ENCODE data around the gene GAD1. TPM values are rescaled to one million over a fixed set of nuclear protein-coding genes. Genes with fewer than 3 reads are reported as not detected.

Gene GAD1
- total and polyA plus RNA-seq, 4 donors, result 17.2 to 80.7 (median 67.9) TPM

DNA sequence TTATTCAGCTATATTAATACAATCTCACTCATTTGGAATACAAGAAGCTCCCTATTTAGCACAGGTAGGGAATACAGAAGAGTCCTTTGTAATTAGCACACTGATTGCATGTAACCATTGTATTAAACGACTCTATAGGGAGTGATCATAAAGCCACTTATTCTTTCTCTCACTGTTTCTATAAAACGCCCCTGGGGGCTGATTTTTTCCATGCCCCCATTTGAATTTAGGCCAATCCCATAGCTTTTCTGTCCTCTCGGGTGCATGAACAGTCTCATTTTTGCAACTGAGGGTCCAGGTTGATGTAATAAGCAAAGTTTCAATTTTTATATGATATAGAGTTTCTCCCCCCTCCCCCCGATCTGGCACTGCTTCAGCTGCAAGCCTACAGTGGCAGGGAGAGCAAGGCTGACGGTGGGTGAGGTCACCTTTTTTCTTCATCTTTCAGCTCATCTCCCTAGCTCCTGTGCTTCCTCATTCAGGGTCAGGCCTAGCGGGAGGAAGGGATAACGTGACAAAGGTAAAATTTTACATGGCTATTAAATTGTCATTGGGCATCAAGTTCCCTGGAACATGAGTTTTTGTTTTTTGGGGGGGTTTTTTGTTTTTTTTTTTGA lies 45.7 kb downstream of the GAD1 start:
- Histone ChIP-seq H3K4me3 (ENCODE audit: low read depth, low read length) (no peak overlapping the region), H3K27ac (ENCODE audit: low read depth, low read length) (no peak overlapping the region), H3K4me1 (ENCODE audit: control insufficient read depth, insufficient read depth, low read length) (no peaks in the 10 kb centered on the region), H3K27me3 (ENCODE audit: control insufficient read depth, insufficient read depth, low read length) (no peaks in the 10 kb centered on the region), H3K9me3 (ENCODE audit: control insufficient read depth, insufficient read depth, low read length) (no peaks in the 10 kb centered on the region), H3K36me3 (ENCODE audit: control insufficient read depth, insufficient read depth, low read length) (no peaks in the 10 kb centered on the region)
- 94% methylated on average over 2 of the region's 7 CpGs for WGBS (ENCODE audit: insufficient coverage)
- peak in 1 of 6 donors; percentile 59 for DNase-seq (ENCODE audit: low read depth in 4 of 6, low spot score in 6 of 6)

DNA sequence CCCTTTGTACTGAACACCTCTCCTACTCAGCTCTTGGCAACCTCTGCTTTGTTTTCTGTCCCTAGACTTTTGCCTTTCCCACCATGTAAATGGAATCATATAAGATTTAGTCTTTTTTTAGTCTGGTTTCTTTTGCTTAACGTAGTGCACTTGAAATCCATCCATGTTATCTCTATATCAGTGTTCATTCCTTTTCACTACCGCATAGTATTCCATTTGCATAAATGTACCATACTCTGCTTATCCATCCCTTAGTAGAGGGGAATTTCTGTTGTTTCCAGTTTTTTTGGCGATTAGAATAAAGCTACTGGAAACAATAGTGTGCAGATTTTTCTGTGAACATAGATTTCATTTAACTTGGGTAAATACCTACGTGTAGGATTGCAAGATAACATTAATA lies 46.4 kb downstream of the GAD1 start:
- WGBS (ENCODE audit: insufficient coverage), result no CpG with 5 or more reads among the region's 4 CpGs
- no peaks in the 10 kb centered on the region for H3K27me3 ChIP-seq (ENCODE audit: control insufficient read depth, insufficient read depth, low read length)
- no peak overlapping the region for H3K4me3 ChIP-seq (ENCODE audit: low read depth, low read length)
- H3K36me3 ChIP-seq (ENCODE audit: control insufficient read depth, insufficient read depth, low read length), result no peaks in the 10 kb centered on the region
- no peaks in the 10 kb centered on the region for H3K4me1 ChIP-seq (ENCODE audit: control insufficient read depth, insufficient read depth, low read length)
- no peak overlapping the region for H3K27ac ChIP-seq (ENCODE audit: low read depth, low read length)
- DNase-seq (ENCODE audit: low read depth in 4 of 6, low spot score in 6 of 6), result no peak
- no peaks in the 10 kb centered on the region for H3K9me3 ChIP-seq (ENCODE audit: control insufficient read depth, insufficient read depth, low read length)

DNA sequence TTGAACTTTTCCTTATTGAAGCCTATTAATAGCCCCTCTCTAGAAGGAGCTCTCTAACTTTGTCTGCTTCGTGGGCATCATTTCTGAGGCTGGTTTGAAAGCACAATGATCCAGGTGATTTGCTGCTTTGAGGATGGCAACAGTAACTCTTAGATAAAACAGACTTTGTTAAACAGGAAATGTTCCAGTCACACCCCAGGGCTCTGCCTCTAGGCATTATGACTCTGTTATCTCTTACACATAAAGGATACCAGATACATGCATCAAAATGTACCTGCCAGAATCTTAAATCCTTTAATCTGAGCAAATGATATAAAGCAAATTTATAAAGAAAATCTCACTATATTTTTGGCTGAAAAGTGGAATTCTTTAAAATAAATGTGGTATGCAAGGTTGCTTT lies 52.3 kb downstream of the GAD1 start:
- Histone ChIP-seq H3K27me3 (ENCODE audit: control insufficient read depth, insufficient read depth, low read length) (no peaks in the 10 kb centered on the region), H3K27ac (ENCODE audit: low read depth, low read length) (no peak overlapping the region), H3K9me3 (ENCODE audit: control insufficient read depth, insufficient read depth, low read length) (no peaks in the 10 kb centered on the region), H3K4me1 (ENCODE audit: control insufficient read depth, insufficient read depth, low read length) (peaks cover 9% of the 10 kb centered on the region), H3K36me3 (ENCODE audit: control insufficient read depth, insufficient read depth, low read length) (no peaks in the 10 kb centered on the region), H3K4me3 (ENCODE audit: low read depth, low read length) (no peak overlapping the region)
- no peak for DNase-seq (ENCODE audit: low read depth in 4 of 6, low spot score in 6 of 6)
- WGBS (ENCODE audit: insufficient coverage), result no CpG with 5 or more reads among the region's 1 CpG

DNA sequence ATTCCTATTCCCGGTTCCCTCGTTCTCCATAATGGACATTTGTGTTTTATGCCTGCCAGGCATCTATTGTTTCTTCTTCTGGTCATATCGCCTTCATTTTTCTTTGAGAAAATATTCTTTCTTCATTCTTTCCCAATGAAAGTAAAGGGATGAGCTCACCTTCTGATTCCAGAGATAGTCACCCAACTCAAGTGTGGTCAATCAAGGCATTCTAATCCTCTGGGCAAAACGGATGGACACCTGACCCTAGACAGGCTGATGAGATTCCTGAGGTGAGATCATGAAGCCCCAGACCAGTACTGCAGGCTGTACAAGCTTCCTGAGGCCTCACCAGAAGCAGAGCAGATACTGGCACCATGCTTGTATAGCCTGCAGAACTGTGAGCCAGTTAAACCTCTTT lies 52.8 kb downstream of the GAD1 start:
- 93% methylated on average over 3 of the region's 4 CpGs for WGBS (ENCODE audit: insufficient coverage)
- Histone ChIP-seq H3K4me3 (ENCODE audit: low read depth, low read length) (no peak overlapping the region), H3K36me3 (ENCODE audit: control insufficient read depth, insufficient read depth, low read length) (no peaks in the 10 kb centered on the region), H3K9me3 (ENCODE audit: control insufficient read depth, insufficient read depth, low read length) (no peaks in the 10 kb centered on the region), H3K4me1 (ENCODE audit: control insufficient read depth, insufficient read depth, low read length) (peaks cover 9% of the 10 kb centered on the region), H3K27ac (ENCODE audit: low read depth, low read length) (no peak overlapping the region), H3K27me3 (ENCODE audit: control insufficient read depth, insufficient read depth, low read length) (no peaks in the 10 kb centered on the region)
- no peak for DNase-seq (ENCODE audit: low read depth in 4 of 6, low spot score in 6 of 6)

DNA sequence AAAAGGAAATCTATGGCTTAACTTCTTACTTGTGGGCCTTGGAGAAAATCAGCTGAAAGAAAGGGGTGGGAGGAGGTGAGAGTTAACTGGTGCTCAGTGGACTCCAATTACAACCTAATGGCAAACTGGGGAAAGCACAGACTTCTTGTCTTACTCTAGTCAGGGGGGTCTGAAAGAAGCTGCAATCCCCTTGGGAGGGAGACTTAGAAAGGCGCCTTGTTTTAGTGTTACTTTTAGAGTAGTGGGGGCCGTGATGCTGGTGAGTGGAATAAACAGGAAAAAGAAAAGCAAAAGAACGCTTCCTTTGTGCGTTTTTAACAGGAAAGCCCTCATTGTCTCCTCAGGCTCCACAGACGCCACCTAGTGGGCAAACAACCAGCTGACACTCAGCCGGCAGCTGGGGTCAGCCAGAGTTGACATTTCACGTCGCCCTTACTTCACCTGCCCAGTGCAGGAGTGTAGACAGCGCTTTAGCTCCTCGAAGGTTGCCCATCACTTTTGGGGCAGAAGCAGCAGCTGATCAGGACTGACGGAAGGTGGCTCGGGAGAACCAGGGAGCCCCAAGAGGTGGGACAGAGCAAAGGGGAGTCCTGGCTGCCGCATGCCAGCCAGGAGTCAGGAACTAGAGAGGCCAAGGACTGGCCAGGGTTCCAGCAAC lies 56.5 kb downstream of the GAD1 start:
- H3K4me3 ChIP-seq (ENCODE audit: low read depth, low read length), result peak overlapping the region; percentile 31
- no peaks in the 10 kb centered on the region for H3K9me3 ChIP-seq (ENCODE audit: control insufficient read depth, insufficient read depth, low read length)
- peak overlapping the region; percentile 47 for H3K27ac ChIP-seq (ENCODE audit: low read depth, low read length)
- H3K27me3 ChIP-seq (ENCODE audit: control insufficient read depth, insufficient read depth, low read length), result no peaks in the 10 kb centered on the region
- DNase-seq (ENCODE audit: low read depth in 4 of 6, low spot score in 6 of 6), result peak; percentile 33 to 87 (median 49)
- H3K36me3 ChIP-seq (ENCODE audit: control insufficient read depth, insufficient read depth, low read length), result no peaks in the 10 kb centered on the region
- H3K4me1 ChIP-seq (ENCODE audit: control insufficient read depth, insufficient read depth, low read length), result peaks cover 9% of the 10 kb centered on the region
- WGBS (ENCODE audit: insufficient coverage), result 26% methylated on average over 13 of the region's 13 CpGs

DNA sequence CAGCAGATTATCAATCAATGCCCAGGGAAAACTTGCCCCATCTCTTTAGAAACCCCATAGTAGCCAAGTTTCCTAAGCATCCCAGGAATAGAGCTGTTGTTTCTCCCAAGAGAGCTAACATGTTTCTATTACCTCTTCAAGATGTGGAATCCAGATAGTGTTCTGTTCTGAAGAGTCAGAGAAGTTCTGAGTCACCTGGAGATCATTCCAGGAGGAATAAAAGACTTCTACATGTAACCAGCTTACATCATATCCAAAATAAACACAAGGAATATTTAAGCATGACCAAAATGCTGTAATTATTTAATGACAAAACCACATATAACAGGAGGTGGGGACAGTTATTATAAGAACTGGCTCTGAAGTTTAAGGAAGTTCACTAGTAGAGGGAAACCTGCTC lies 61.4 kb downstream of the GAD1 start:
- no peak overlapping the region for H3K27ac ChIP-seq (ENCODE audit: low read depth, low read length)
- no peaks in the 10 kb centered on the region for H3K36me3 ChIP-seq (ENCODE audit: control insufficient read depth, insufficient read depth, low read length)
- no peaks in the 10 kb centered on the region for H3K9me3 ChIP-seq (ENCODE audit: control insufficient read depth, insufficient read depth, low read length)
- no peak for DNase-seq (ENCODE audit: low read depth in 4 of 6, low spot score in 6 of 6)
- peaks cover 5% of the 10 kb centered on the region for H3K4me1 ChIP-seq (ENCODE audit: control insufficient read depth, insufficient read depth, low read length)
- H3K4me3 ChIP-seq (ENCODE audit: low read depth, low read length), result no peak overlapping the region
- no peaks in the 10 kb centered on the region for H3K27me3 ChIP-seq (ENCODE audit: control insufficient read depth, insufficient read depth, low read length)

DNA sequence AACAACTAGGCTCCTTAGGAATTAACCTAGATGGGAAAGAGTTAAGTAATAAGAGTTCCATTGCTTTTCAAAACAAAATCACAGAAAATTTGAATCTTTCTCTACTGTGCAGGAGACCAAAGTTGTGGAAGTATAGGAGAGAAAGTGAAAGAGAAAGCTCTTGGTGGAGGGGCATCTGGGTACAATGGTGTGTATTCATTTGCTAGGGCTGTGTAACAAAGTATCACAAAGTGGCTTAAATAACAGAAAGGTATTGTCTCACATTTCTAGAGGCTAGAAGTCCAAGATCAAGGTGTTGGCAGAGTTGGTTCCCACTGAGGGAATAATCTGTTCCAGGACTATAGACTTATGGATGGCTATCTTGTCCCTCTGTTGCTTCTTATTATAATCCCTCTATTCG lies 61.8 kb downstream of the GAD1 start:
- WGBS (ENCODE audit: insufficient coverage), result no CpG with 5 or more reads among the region's 1 CpG
- no peaks in the 10 kb centered on the region for H3K9me3 ChIP-seq (ENCODE audit: control insufficient read depth, insufficient read depth, low read length)

DNA sequence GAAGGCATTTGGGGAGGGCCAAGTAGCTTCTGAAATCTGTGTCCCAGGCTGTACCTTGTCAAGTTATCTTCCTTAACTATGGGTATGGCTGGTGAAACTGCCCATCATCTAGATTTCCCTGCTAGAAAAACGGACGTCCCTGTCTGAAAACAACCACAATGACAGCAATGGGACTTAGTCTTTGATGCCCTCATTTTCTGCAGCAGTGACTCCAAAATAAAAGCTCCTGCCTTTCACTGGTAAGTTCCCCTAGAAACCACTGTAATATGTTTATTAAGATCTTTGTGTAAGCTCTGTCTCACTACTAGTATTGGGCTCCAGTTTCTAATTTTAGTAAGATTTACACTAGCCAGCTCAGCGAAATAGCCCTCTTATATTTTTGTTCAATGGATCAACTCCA lies 65.2 kb downstream of the GAD1 start:
- H3K27ac ChIP-seq (ENCODE audit: low read depth, low read length), result no peak overlapping the region
- no peaks in the 10 kb centered on the region for H3K4me1 ChIP-seq (ENCODE audit: control insufficient read depth, insufficient read depth, low read length)
- H3K4me3 ChIP-seq (ENCODE audit: low read depth, low read length), result no peak overlapping the region
- DNase-seq (ENCODE audit: low read depth in 4 of 6, low spot score in 6 of 6), result no peak
- no peaks in the 10 kb centered on the region for H3K36me3 ChIP-seq (ENCODE audit: control insufficient read depth, insufficient read depth, low read length)
- H3K9me3 ChIP-seq (ENCODE audit: control insufficient read depth, insufficient read depth, low read length), result no peaks in the 10 kb centered on the region
- WGBS (ENCODE audit: insufficient coverage), result 60% methylated on average over 1 of the region's 3 CpGs
- H3K27me3 ChIP-seq (ENCODE audit: control insufficient read depth, insufficient read depth, low read length), result no peaks in the 10 kb centered on the region

More for the DNA sequence above, 61.8 kb downstream of the GAD1 start:
- no peak overlapping the region for H3K27ac ChIP-seq (ENCODE audit: low read depth, low read length)
- no peak for DNase-seq (ENCODE audit: low read depth in 4 of 6, low spot score in 6 of 6)
- H3K4me1 ChIP-seq (ENCODE audit: control insufficient read depth, insufficient read depth, low read length), result peaks cover under 1% of the 10 kb centered on the region
- H3K36me3 ChIP-seq (ENCODE audit: control insufficient read depth, insufficient read depth, low read length), result no peaks in the 10 kb centered on the region
- H3K27me3 ChIP-seq (ENCODE audit: control insufficient read depth, insufficient read depth, low read length), result no peaks in the 10 kb centered on the region
- no peak overlapping the region for H3K4me3 ChIP-seq (ENCODE audit: low read depth, low read length)

DNA sequence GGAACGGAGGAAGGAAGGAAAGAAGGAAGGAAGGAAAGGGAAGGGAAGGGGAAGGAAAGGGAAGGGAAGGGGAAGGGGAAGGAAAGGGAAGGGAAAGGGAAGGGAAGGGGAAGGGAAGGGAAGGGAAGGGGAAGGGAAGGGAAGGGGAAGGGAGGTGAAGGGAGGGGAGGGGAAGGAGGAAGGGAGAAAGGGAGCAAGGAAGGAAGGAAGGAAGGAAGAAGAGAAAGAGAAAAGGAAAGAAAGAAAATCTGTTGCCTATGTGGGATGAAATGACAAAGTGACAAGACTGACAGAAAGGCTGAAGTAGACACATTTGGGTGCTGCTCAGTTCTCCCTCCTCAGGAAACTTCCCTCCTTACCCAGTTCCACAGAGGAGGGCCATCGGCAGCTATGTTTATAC lies 66.1 kb downstream of the GAD1 start:
- Histone ChIP-seq H3K27me3 (ENCODE audit: control insufficient read depth, insufficient read depth, low read length) (no peaks in the 10 kb centered on the region), H3K9me3 (ENCODE audit: control insufficient read depth, insufficient read depth, low read length) (no peaks in the 10 kb centered on the region), H3K4me3 (ENCODE audit: low read depth, low read length) (no peak overlapping the region), H3K36me3 (ENCODE audit: control insufficient read depth, insufficient read depth, low read length) (no peaks in the 10 kb centered on the region), H3K4me1 (ENCODE audit: control insufficient read depth, insufficient read depth, low read length) (no peaks in the 10 kb centered on the region), H3K27ac (ENCODE audit: low read depth, low read length) (no peak overlapping the region)
- WGBS (ENCODE audit: insufficient coverage), result no CpG with 5 or more reads among the region's 2 CpGs
- DNase-seq (ENCODE audit: low read depth in 4 of 6, low spot score in 6 of 6), result no peak

DNA sequence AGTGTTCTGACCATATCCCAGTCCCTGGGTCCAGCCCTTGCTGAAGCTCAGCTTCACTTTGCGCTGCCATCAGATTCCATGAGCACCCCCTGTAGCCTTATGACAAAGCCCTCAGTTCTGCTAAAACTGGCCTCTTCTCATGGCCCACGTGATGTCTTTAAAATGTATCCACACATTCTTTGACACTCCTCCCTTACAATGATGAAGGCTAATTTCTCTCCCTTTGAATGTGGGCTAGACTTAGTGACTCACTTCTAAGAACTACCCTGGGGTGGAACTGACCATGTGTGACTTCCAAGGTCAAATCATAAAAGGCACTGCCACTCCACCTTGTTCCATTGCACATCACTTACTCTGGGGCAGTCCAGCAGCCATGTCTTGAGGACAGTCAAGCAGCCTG lies 67.0 kb downstream of the GAD1 start:
- no peak for DNase-seq (ENCODE audit: low read depth in 4 of 6, low spot score in 6 of 6)
- Histone ChIP-seq H3K9me3 (ENCODE audit: control insufficient read depth, insufficient read depth, low read length) (no peaks in the 10 kb centered on the region), H3K4me1 (ENCODE audit: control insufficient read depth, insufficient read depth, low read length) (no peaks in the 10 kb centered on the region), H3K27ac (ENCODE audit: low read depth, low read length) (no peak overlapping the region), H3K4me3 (ENCODE audit: low read depth, low read length) (no peak overlapping the region), H3K36me3 (ENCODE audit: control insufficient read depth, insufficient read depth, low read length) (no peaks in the 10 kb centered on the region), H3K27me3 (ENCODE audit: control insufficient read depth, insufficient read depth, low read length) (no peaks in the 10 kb centered on the region)
- 89% methylated on average over 2 of the region's 2 CpGs for WGBS (ENCODE audit: insufficient coverage)

All from spinal cord (tissue), 10 donors.